Neuronal stem cell (in vitro differentiated cells): ENCODE results near the gene CYP17A1.

Experiments
- DNase-seq: peaks from one replicate; pipeline ENCODE4 v3.0.0-alpha.2; 2013; ENCODE audit warnings: low spot score
- H2AFZ ChIP-seq: one replicate; pipeline ENCODE4 v1.6.1; 2013; ENCODE audit warnings: mild to moderate bottlenecking, low read length, inconsistent platforms
- H2AK5ac ChIP-seq: 2 replicates; pipeline ENCODE4 v1.6.1; 2013; ENCODE audit warnings: low read depth, mild to moderate bottlenecking, inconsistent platforms, low read length, moderate library complexity, mixed read lengths
- H2BK120ac ChIP-seq: 2 replicates; pipeline ENCODE4 v1.6.1; 2013; ENCODE audit warnings: low read depth, mild to moderate bottlenecking, inconsistent platforms, low read length, moderate library complexity, mixed read lengths
- H2BK12ac ChIP-seq: one replicate; pipeline ENCODE4 v1.6.1; 2013; ENCODE audit warnings: low read length, inconsistent platforms
- H2BK15ac ChIP-seq: 2 replicates; pipeline ENCODE4 v1.6.1; 2013; ENCODE audit warnings: mild to moderate bottlenecking, low read length, inconsistent platforms, mixed read lengths
- H2BK5ac ChIP-seq: one replicate; pipeline ENCODE4 v1.6.1; 2013; ENCODE audit warnings: inconsistent platforms, mild to moderate bottlenecking, low read length, moderate library complexity
- H3K14ac ChIP-seq: one replicate; pipeline ENCODE4 v1.6.1; 2013; ENCODE audit warnings: low read length, inconsistent platforms
- H3K18ac ChIP-seq: 2 replicates; pipeline ENCODE4 v1.6.1; 2013; ENCODE audit warnings: low read length, inconsistent platforms
- H3K23ac ChIP-seq: 2 replicates; pipeline ENCODE4 v1.6.1; 2013; ENCODE audit warnings: low read depth, mild to moderate bottlenecking, mixed read lengths, low read length, inconsistent platforms; ENCODE audit not compliant: poor library complexity
- H3K27ac ChIP-seq: replicated peaks from 3 replicates; pipeline ENCODE4 v1.5.1; 2013; ENCODE audit warnings: low read length, inconsistent platforms
- H3K27me3 ChIP-seq, 3 experiments: 2 replicates each; pipeline ENCODE4 v1.6.1; 2013; ENCODE audit warnings: low read length in 3 of 3, mild to moderate bottlenecking in 2 of 3, inconsistent platforms in 1 of 3, low read depth in 1 of 3, mixed read lengths in 1 of 3, moderate library complexity in 1 of 3; ENCODE audit not compliant: control insufficient read depth in 3 of 3, insufficient read depth in 3 of 3
- H3K36me3 ChIP-seq, 2 donors: replicated peaks in 1 of 2; 2 replicates each; pipeline ENCODE4 v1.6.1; 2013; ENCODE audit warnings: low read length in 2 of 2; ENCODE audit not compliant: control insufficient read depth in 2 of 2, insufficient read depth in 2 of 2
- H3K4ac ChIP-seq: 2 replicates; pipeline ENCODE4 v1.6.1; 2013; ENCODE audit warnings: inconsistent platforms, mild to moderate bottlenecking, low read length, moderate library complexity
- H3K4me1 ChIP-seq, 2 donors: 1 replicate in 1 of 2; 2 replicates in 1 of 2; pipeline ENCODE4 v1.6.1; 2013; ENCODE audit warnings: low read length in 2 of 2, low read depth in 1 of 2; ENCODE audit not compliant: control insufficient read depth in 2 of 2, insufficient read depth in 1 of 2
- H3K4me2 ChIP-seq: one replicate; pipeline ENCODE4 v1.6.1; 2013; ENCODE audit warnings: mild to moderate bottlenecking, low read length, inconsistent platforms; ENCODE audit not compliant: insufficient read depth, poor library complexity, severe bottlenecking
- H3K4me3 ChIP-seq, 2 donors: 2 replicates each; pipeline ENCODE4 v1.5.1; 2013; ENCODE audit warnings: low read length in 2 of 2, mild to moderate bottlenecking in 2 of 2, inconsistent platforms in 1 of 2, moderate library complexity in 1 of 2
- H3K79me1 ChIP-seq: one replicate; pipeline ENCODE4 v1.6.1; 2013; ENCODE audit warnings: low read depth, mild to moderate bottlenecking, inconsistent platforms, low read length, moderate library complexity
- H3K9ac ChIP-seq: one replicate; pipeline ENCODE4 v1.6.1; 2013; ENCODE audit warnings: mild to moderate bottlenecking, low read depth, low read length, inconsistent platforms; ENCODE audit not compliant: poor library complexity
- H3K9me3 ChIP-seq, 2 donors: replicated peaks in 1 of 2; 2 replicates each; pipeline versions ENCODE3 to v1.6.1; 2013; ENCODE audit warnings: low read length in 2 of 2, mild to moderate bottlenecking in 2 of 2, inconsistent platforms in 1 of 2, low read depth in 1 of 2, mixed read lengths in 1 of 2, moderate library complexity in 1 of 2; ENCODE audit not compliant: control insufficient read depth in 2 of 2, insufficient read depth in 1 of 2
- H4K8ac ChIP-seq: one replicate; pipeline ENCODE4 v1.6.1; 2013; ENCODE audit warnings: low read depth, mild to moderate bottlenecking, inconsistent platforms, low read length, moderate library complexity
- H4K91ac ChIP-seq: one replicate; pipeline ENCODE4 v1.6.1; 2013; ENCODE audit warnings: low read length, low read depth, mild to moderate bottlenecking, inconsistent platforms; ENCODE audit not compliant: poor library complexity
- WGBS, 2 donors: extraction: QIAGEN DNeasy Blood & Tissue Kit; methylation state at CpG; one replicate each; pipeline ENCODE4 v1.1.7; 2013; ENCODE audit warnings: missing lambda C conversion rate in 2 of 2, mixed read lengths in 1 of 2; ENCODE audit not compliant: insufficient read length in 2 of 2, insufficient replicate concordance in 1 of 2; ENCODE audit errors: extremely low coverage in 2 of 2; 5-methylcytosine and 5-hydroxymethylcytosine counted together

CYP17A1 gene

DNA sequence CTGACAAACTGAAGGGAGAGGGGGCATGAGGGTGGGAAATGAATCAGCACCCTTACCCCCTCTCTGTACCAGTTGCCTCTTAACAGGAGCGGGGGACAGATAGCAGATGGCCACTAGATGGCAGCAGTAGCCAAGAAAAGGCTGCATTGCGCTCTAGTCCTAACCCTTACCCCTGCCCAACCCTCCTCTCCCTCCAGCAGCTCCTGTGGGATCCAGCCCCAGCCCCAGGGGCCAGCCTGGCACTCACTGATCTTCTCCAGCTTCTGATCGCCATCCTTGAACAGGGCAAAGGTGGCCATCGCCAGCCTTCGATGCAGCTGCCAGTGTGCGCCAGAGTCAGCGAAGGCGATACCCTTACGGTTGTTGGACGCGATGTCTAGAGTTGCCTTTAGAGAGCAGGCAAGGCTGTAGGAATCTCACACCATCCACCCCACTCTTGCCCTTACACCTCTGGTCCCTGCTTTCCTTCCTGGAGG is 2.2 kb downstream of the CYP17A1 start:
- H3K4ac ChIP-seq = no peak overlapping the region
- H2BK120ac ChIP-seq = no peak overlapping the region
- no peak overlapping the region for H3K27ac ChIP-seq
- peak overlapping the region; percentile 25 for H3K9ac ChIP-seq
- H4K8ac ChIP-seq = no peak overlapping the region
- H4K91ac ChIP-seq = no peak overlapping the region
- H3K18ac ChIP-seq = no peak overlapping the region
- no peaks in the 10 kb centered on the region for H3K36me3 ChIP-seq
- no peaks in the 10 kb centered on the region for H3K4me1 ChIP-seq
- no peaks in the 10 kb centered on the region for H3K9me3 ChIP-seq
- no peak overlapping the region for H3K4me3 ChIP-seq
- H3K79me1 ChIP-seq = no peaks in the 10 kb centered on the region
- H2AFZ ChIP-seq = no peak overlapping the region
- peak; percentile 81 for DNase-seq
- no peak overlapping the region for H2BK5ac ChIP-seq
- H3K14ac ChIP-seq = no peak overlapping the region
- H2BK12ac ChIP-seq = no peak overlapping the region
- WGBS, 2 donors = no CpG with 5 or more reads among the region's 11 CpGs
- peaks cover 0 to 8% (median 0%) of the 10 kb centered on the region in 3 experiments for H3K27me3 ChIP-seq
- H2BK15ac ChIP-seq = no peak overlapping the region
- no peak overlapping the region for H2AK5ac ChIP-seq
- no peak overlapping the region for H3K4me2 ChIP-seq
- peak overlapping the region; percentile 12 for H3K23ac ChIP-seq

DNA sequence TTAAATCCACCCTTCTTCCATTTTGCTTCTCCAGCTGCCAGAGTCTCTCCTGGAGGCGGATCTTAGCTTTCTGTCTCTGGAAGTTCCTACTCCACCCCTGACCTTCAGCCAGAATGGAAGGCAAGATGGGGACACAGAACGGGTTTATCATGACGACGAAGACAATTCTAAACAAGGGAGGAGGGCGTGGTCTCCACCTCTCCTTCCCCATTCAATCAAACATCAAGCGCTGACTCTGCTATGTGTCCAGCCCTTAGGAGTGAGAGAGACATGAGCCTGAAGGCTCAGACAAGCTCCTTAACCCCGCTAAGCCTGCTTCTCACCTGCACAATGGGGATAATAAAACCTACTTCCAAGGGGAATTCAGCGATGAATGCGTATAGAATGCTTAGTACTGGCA is 3.1 kb downstream of the CYP17A1 start:
- H3K9ac ChIP-seq = no peak overlapping the region
- H3K4ac ChIP-seq = no peak overlapping the region
- no peaks in the 10 kb centered on the region for H3K9me3 ChIP-seq
- H3K4me1 ChIP-seq = no peaks in the 10 kb centered on the region
- H3K27ac ChIP-seq = no peak overlapping the region
- no peak overlapping the region for H2AK5ac ChIP-seq
- H3K18ac ChIP-seq = no peak overlapping the region
- H3K4me2 ChIP-seq = no peak overlapping the region
- H3K36me3 ChIP-seq = no peaks in the 10 kb centered on the region
- H3K4me3 ChIP-seq = no peak overlapping the region
- H3K14ac ChIP-seq = no peak overlapping the region
- H3K79me1 ChIP-seq = no peaks in the 10 kb centered on the region
- H2AFZ ChIP-seq = no peak overlapping the region
- no peak for DNase-seq
- peaks cover 0 to 8% (median 0%) of the 10 kb centered on the region in 3 experiments for H3K27me3 ChIP-seq
- WGBS, 2 donors = no CpG with 5 or more reads among the region's 9 CpGs
- no peak overlapping the region for H2BK5ac ChIP-seq
- H3K23ac ChIP-seq = no peak overlapping the region
- H4K8ac ChIP-seq = no peak overlapping the region
- no peak overlapping the region for H4K91ac ChIP-seq
- no peak overlapping the region for H2BK120ac ChIP-seq
- H2BK15ac ChIP-seq = no peak overlapping the region
- no peak overlapping the region for H2BK12ac ChIP-seq

DNA sequence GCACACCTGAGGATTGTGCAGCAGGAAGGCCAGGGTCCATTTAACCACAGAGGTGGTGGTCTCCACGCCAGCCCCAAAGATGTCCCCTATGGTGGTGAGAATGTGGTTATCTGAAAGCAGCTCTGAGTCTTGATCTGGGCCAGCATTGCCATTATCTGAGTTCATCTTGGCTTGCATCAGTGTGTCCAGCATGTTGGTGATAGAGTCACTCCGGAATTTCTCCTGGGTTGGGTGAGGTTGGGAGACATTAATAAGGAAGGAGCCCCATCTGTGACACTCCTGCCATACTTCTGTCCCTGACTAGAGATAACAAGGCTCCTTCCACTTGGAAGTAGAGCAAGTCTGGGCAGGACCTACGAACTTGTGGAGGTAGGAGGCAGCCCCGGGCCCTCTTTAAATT is 4.2 kb downstream of the CYP17A1 start:
- H4K91ac ChIP-seq = no peak overlapping the region
- no peak overlapping the region for H2BK15ac ChIP-seq
- H3K14ac ChIP-seq = no peak overlapping the region
- H3K18ac ChIP-seq = no peak overlapping the region
- H3K4me1 ChIP-seq = no peaks in the 10 kb centered on the region
- no peak overlapping the region for H2AFZ ChIP-seq
- H3K23ac ChIP-seq = no peak overlapping the region
- no peak overlapping the region for H3K4ac ChIP-seq
- no peaks in the 10 kb centered on the region for H3K9me3 ChIP-seq
- no peak overlapping the region for H3K4me3 ChIP-seq
- DNase-seq = no peak
- no peak overlapping the region for H2BK12ac ChIP-seq
- no peak overlapping the region for H3K9ac ChIP-seq
- H2BK120ac ChIP-seq = no peak overlapping the region
- H3K4me2 ChIP-seq = no peak overlapping the region
- peaks cover 0 to 8% (median 0%) of the 10 kb centered on the region in 3 experiments for H3K27me3 ChIP-seq
- no peaks in the 10 kb centered on the region for H3K36me3 ChIP-seq
- no peak overlapping the region for H3K27ac ChIP-seq
- no peak overlapping the region for H4K8ac ChIP-seq
- WGBS, 2 donors = no CpG with 5 or more reads among the region's 4 CpGs
- no peaks in the 10 kb centered on the region for H3K79me1 ChIP-seq
- no peak overlapping the region for H2BK5ac ChIP-seq
- no peak overlapping the region for H2AK5ac ChIP-seq

DNA sequence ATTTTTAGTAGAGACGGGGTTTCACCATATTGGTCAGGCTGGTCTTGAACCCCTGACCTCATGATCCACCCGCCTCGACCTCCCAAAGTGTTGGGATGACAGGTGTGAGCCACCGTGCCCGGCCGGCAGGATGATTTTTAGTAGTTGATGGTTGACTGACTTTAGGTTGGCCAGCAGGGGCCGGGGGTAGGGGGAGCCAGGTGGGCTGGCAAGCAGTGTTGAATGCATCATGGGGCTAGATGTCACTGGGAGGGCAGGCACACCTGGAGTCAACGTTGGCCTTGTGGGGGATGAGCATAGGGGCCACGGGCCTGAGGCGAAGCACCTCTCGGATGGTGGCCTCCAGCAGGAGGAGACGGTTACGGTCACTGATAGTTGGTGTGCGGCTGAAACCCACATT is 5.0 kb downstream of the CYP17A1 start:
- Histone ChIP-seq H2AFZ (no peak overlapping the region), H4K8ac (no peak overlapping the region)

More for the DNA sequence above, 5.0 kb downstream of the CYP17A1 start:
- Histone ChIP-seq H2BK15ac (no peak overlapping the region), H3K18ac (peak overlapping the region; percentile 16), H3K9ac (no peak overlapping the region), H3K27ac (no peak overlapping the region), H3K4me2 (no peak overlapping the region), H3K36me3 (no peaks in the 10 kb centered on the region), H3K4me1 (no peaks in the 10 kb centered on the region), H3K4ac (no peak overlapping the region), H3K27me3 (peaks cover 0 to 8% (median 0%) of the 10 kb centered on the region in 3 experiments), H2BK12ac (no peak overlapping the region), H3K79me1 (no peaks in the 10 kb centered on the region), H3K23ac (no peak overlapping the region), H3K9me3 (no peaks in the 10 kb centered on the region), H2BK5ac (no peak overlapping the region), H2BK120ac (no peak overlapping the region), H3K14ac (no peak overlapping the region), H2AK5ac (no peak overlapping the region), H4K91ac (no peak overlapping the region), H3K4me3 (no peak overlapping the region)
- WGBS, 2 donors = no CpG with 5 or more reads among the region's 14 CpGs
- DNase-seq = no peak
